Lower leg skin (tissue), 4 donors: ENCODE measurements around the gene RTN4RL2. TPM values are rescaled to one million over a fixed set of nuclear protein-coding genes. Genes with fewer than 3 reads are reported as not detected.

Experiments used
- DNase-seq, 2 donors: peaks; one replicate each; pipeline ENCODE4 v3.0.0-alpha.2; 2019; ENCODE audit warnings: low spot score in 2 of 2
- H3K4me3 ChIP-seq: fragments of 200-600 bp; sonication (generic); 2 replicates; pipeline ENCODE4 v1.5.1; 2017; ENCODE audit warnings: mild to moderate bottlenecking, low read depth; ENCODE audit not compliant: poor library complexity, severe bottlenecking
- POLR2A ChIP-seq, 2 donors: fragments of 450-650 bp; IDR thresholded peaks; one replicate each; pipeline ENCODE4 v1.6.1; 2016 to 2017; ENCODE audit warnings: antibody characterized with exemption in 2 of 2, mild to moderate bottlenecking in 1 of 2, moderate library complexity in 1 of 2
- WGBS, 2 donors: methylation state at CpG; one replicate each; pipeline ENCODE4 v1.1.5; 2018; 5-methylcytosine and 5-hydroxymethylcytosine counted together
- intact Hi-C: fragments of 100-400 bp; cut with DNase I; formaldehyde crosslinking; loops from one replicate; pipeline ENCODE4 v1.15.0; 2023; ENCODE audit warnings: low total_unique reads
- total RNA-seq, 4 donors: library from RNA; depleted of rRNA; stranded (reverse); fragments of >200 nt; gene quantifications; one replicate each; pipeline ENCODE4 v1.1.0, GENCODE V29; 2016
- TF ChIP-seq, protein P1 (sequence below), 3 donors: fragments of 450-650 bp; IDR thresholded peaks; one replicate each; pipeline ENCODE4 v1.5.1; 2016; ENCODE audit warnings: antibody characterized with exemption in 3 of 3, mild to moderate bottlenecking in 3 of 3, moderate library complexity in 2 of 3

RTN4RL2 gene
- total RNA-seq, 4 donors from 2014 or later: 0.55 to 3.6 (median 2.3) TPM

DNA sequence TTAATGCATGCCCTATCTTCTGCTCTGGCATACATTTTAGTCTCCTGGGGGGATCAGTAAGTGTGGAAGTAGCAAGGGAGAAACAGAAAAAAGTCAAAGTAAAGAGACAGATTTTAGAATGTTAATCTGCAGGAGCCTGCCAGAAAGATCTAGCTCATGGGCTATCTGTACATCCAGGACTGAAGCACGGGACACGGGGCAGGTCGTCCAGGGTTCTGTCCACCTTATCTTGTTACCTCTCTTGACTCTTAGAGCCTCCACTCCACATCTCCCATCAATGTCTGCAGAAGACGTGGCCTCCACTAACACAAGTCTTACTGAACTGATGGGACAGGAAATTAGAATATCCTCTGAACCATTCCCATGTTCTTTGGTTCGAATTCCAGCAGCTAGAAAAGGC lies 31.7 kb upstream of the RTN4RL2 start:
- H3K4me3 ChIP-seq: no peak overlapping the region
- 90 to 95% methylated on average over 5 of the region's 5 CpGs for WGBS, 2 donors
- intact Hi-C loops: no loop called here
- no peak for DNase-seq
- TF ChIP-seq, protein P1, sequence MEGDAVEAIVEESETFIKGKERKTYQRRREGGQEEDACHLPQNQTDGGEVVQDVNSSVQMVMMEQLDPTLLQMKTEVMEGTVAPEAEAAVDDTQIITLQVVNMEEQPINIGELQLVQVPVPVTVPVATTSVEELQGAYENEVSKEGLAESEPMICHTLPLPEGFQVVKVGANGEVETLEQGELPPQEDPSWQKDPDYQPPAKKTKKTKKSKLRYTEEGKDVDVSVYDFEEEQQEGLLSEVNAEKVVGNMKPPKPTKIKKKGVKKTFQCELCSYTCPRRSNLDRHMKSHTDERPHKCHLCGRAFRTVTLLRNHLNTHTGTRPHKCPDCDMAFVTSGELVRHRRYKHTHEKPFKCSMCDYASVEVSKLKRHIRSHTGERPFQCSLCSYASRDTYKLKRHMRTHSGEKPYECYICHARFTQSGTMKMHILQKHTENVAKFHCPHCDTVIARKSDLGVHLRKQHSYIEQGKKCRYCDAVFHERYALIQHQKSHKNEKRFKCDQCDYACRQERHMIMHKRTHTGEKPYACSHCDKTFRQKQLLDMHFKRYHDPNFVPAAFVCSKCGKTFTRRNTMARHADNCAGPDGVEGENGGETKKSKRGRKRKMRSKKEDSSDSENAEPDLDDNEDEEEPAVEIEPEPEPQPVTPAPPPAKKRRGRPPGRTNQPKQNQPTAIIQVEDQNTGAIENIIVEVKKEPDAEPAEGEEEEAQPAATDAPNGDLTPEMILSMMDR (IDR thresholded peaks at IDR 0.05): no peak
- no peak for TF ChIP-seq POLR2A (IDR thresholded peaks at IDR 0.05)

DNA sequence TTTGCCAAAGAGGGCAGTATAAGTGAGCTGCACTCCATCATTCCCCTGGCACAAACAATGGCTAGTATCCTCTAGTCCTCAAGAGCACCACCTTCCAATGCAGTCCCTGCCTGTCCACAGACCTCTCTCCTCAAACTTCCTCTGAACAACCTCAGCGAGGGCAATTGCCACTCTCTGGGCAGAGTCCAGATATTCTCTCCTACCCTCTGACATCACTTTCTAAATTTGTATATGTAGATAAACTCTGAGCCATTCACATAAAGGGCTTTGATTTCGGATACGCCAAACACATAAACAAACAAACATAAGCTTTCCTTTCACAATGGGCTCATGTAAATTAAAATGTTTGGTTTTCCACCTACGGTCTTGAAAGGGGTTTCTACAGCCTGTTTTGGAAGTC lies 30.4 kb upstream of the RTN4RL2 start:
- 74 to 84% methylated on average over 4 of the region's 4 CpGs for WGBS, 2 donors
- no peak for DNase-seq
- no peak overlapping the region for H3K4me3 ChIP-seq
- TF ChIP-seq, protein P1 (IDR thresholded peaks at IDR 0.05): no peak
- no peak for TF ChIP-seq POLR2A (IDR thresholded peaks at IDR 0.05)
- intact Hi-C loops: no loop called here

DNA sequence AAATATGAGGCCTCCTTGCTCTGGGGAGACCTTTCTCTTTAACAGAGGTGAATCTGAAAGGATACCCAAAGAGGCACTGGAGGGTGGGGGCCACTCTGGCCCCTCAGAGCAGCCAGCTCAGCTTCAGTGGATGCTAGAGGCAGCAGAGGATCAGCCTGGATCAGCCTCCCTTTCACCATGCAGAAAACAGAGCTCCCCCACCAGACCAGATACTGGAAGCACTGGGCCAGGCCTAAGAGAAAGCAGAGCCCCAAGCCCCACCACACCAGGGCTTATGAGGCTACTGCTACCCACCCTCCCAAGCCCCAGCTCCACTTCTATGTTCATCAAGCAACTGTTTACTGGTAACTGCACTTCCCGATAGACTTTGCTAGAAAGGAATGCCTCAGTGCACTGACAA lies 29.4 kb upstream of the RTN4RL2 start:
- TF ChIP-seq, protein P1 (IDR thresholded peaks at IDR 0.05): no peak
- DNase-seq: no peak
- 92 to 100% methylated on average over 1 of the region's 1 CpG for WGBS, 2 donors
- H3K4me3 ChIP-seq: no peak overlapping the region
- intact Hi-C loops: no loop called here

DNA sequence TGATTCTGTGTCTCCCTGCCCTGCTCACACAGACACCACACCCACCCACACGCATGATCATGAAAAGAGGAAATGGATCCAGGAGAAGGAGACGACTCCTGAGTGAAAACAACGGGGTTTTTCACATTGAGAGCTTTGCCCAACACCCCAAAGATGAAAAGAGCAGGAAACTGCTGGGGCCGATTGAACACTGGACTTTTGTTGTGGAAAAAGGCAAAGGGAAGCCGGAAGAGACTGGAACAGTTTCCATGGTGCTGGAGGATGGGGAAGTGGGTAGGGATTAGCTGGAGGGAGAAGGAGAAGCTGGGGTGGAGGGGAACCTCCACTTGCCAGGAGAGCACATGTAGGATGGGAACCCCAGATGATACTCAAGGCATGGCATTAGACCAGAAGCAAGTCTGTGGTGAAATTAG lies 28.2 kb upstream of the RTN4RL2 start:
- no peak overlapping the region for H3K4me3 ChIP-seq
- WGBS, 2 donors: 38% methylated on average over 5 of the region's 5 CpGs
- intact Hi-C loops: no loop called here
- TF ChIP-seq POLR2A (IDR thresholded peaks at IDR 0.05): no peak
- TF ChIP-seq, protein P1 (IDR thresholded peaks at IDR 0.05): no peak
- DNase-seq: no peak

DNA sequence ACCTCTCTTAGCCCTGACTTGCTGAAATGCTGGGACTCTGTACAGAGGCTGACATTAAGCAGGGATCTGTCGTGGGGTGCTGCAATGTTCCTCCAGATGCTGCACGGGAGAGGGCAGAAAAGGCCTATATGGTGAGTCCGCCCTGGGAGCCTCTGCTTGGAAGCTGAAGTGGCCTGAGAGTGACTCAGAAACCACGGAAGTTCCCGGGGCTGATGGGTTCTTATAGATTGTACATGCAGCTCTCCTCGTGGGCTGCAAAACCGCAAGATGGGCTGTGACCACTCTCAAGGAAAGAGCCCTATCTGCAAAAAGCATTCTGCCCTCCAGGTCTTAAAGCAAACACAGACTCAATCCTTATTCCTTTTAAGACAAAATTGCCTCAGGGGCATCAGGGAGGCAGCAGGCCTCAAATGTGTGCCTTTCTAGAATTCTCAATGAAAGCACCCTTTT lies 27.6 kb upstream of the RTN4RL2 start:
- peak in 1 of 2 donors; percentile 36 for DNase-seq
- no peak overlapping the region for H3K4me3 ChIP-seq
- intact Hi-C loops: no loop called here
- no peak for TF ChIP-seq POLR2A (IDR thresholded peaks at IDR 0.05)
- TF ChIP-seq, protein P1 (IDR thresholded peaks at IDR 0.05): no peak
- WGBS, 2 donors: 75 to 85% methylated on average over 7 of the region's 7 CpGs
